Mammary epithelial cell (primary cell): ENCODE results near the gene F12.

ENCODE experiments used
- CTCF ChIP-seq, 2 donors: IDR thresholded peaks in 1 of 2; conservative IDR thresholded peaks in 1 of 2; 2 replicates each; pipeline ENCODE4 v1.5.1; 2011 to 2012; ENCODE audit warnings: inconsistent platforms in 2 of 2, low read length in 2 of 2, mild to moderate bottlenecking in 2 of 2, control low read depth in 1 of 2, low read depth in 1 of 2; ENCODE audit not compliant: insufficient read depth in 1 of 2; ENCODE audit errors: extremely low read depth in 1 of 2
- EZH2 ChIP-seq: IDR thresholded peaks from 2 replicates; pipeline ENCODE4 v1.6.1; 2012; ENCODE audit warnings: low read length, inconsistent platforms, borderline replicate concordance

GRCh38 chr5:177456591-177456964, 47.2 kb upstream of the F12 start:
- TF ChIP-seq CTCF (conservative IDR thresholded peaks at IDR 0.05 in 1 of 2, IDR thresholded peaks at IDR 0.05 in 1 of 2; ENCODE audit: extremely low read depth in 1 of 2, insufficient read depth in 1 of 2, low read depth in 1 of 2, low read length in 2 of 2) = no peak
- no peak for TF ChIP-seq EZH2
